Superior temporal gyrus (tissue), 1 donor: Measurements from ENCODE around the gene ECI1.
"Not testable (repeated sequence)": the region's sequence is repeated elsewhere in the genome, so short reads cannot be mapped to it uniquely, and the experiment has no call there.

Experiments used
- DNase-seq: peaks from one replicate; pipeline ENCODE4 v3.0.0-alpha.2; 2016; ENCODE audit errors: extremely low spot score

The ECI1 gene

GRCh38 chr16:2253293-2253692, 1.9 kb upstream of the ECI1 start:
- no peak for DNase-seq

GRCh38 chr16:2252806-2253148, 1.4 kb upstream of the ECI1 start:
- no peak for DNase-seq

- no peak for DNase-seq
Measured at GRCh38 chr16:2250652-2251295, 613 bp downstream of the ECI1 start.

- no peak for DNase-seq
Measured at GRCh38 chr16:2246301-2246885, 5.0 kb downstream of the ECI1 start.

GRCh38 chr16:2244926-2245795, 6.2 kb downstream of the ECI1 start:
- DNase-seq = no peak

GRCh38 chr16:2244301-2244700, 7.1 kb downstream of the ECI1 start:
- DNase-seq = no peak

GRCh38 chr16:2243781-2244180, 7.6 kb downstream of the ECI1 start:
- DNase-seq = no peak

- no peak for DNase-seq
Measured at GRCh38 chr16:2243031-2243528, 8.3 kb downstream of the ECI1 start.

- DNase-seq = no peak
Measured at GRCh38 chr16:2242598-2242997, 8.8 kb downstream of the ECI1 start.

GRCh38 chr16:2240331-2240730, 11.1 kb downstream of the ECI1 start:
- not testable (repeated sequence) for DNase-seq

GRCh38 chr16:2238838-2239675, 12.3 kb downstream of the ECI1 start:
- DNase-seq = no peak

GRCh38 chr16:2238150-2238837, 13.1 kb downstream of the ECI1 start:
- no peak for DNase-seq

GRCh38 chr16:2237493-2238149, 13.8 kb downstream of the ECI1 start:
- DNase-seq = no peak

GRCh38 chr16:2237102-2237482, 14.3 kb downstream of the ECI1 start:
- no peak for DNase-seq

- DNase-seq = no peak
Measured at GRCh38 chr16:2236337-2237101, 14.9 kb downstream of the ECI1 start, which contains the start of gene DNASE1L2. TSS of gene DNASE1L2 (plus strand) at chr16:2236444. CDS start at chr16:2236817, 373 bp downstream.

GRCh38 chr16:2235695-2236336, 15.6 kb downstream of the ECI1 start:
- no peak for DNase-seq

- no peak for DNase-seq
Measured at GRCh38 chr16:2235234-2235651, 16.1 kb downstream of the ECI1 start.

GRCh38 chr16:2234813-2235170, 16.6 kb downstream of the ECI1 start:
- no peak for DNase-seq
